ENCODE data around the gene CARD14. TPM values are rescaled to one million over a fixed set of nuclear protein-coding genes. Genes with fewer than 3 reads are reported as not detected.

Gene CARD14
- total RNA-seq, 1 donor from 2014 or later = 5.4 TPM

- Mint-ChIP-seq H3K27ac (no peak overlapping the region), H3K27me3 (ENCODE audit: low read depth) (no peaks in the 10 kb centered on the region), H3K4me1 (peaks cover 16% of the 10 kb centered on the region), H3K9me3 (no peaks in the 10 kb centered on the region), H3K4me3 (no peak overlapping the region), H3K36me3 (peaks cover 3% of the 10 kb centered on the region)
- no peak for DNase-seq (ENCODE audit: low spot score in 2 of 2, unreplicated experiment in 2 of 2)
- no peak for TF ChIP-seq CTCF (IDR thresholded peaks at IDR 0.05; ENCODE audit: unreplicated experiment)
Measured at GRCh38 chr17:80217703-80218362, 48.0 kb downstream of the CARD14 start.

GRCh38 chr17:80218391-80218790 is 48.6 kb downstream of the CARD14 start:
- Mint-ChIP-seq H3K27me3 (ENCODE audit: low read depth) (no peaks in the 10 kb centered on the region), H3K27ac (peak overlapping the region; percentile 91), H3K9me3 (no peaks in the 10 kb centered on the region), H3K36me3 (peaks cover 8% of the 10 kb centered on the region), H3K4me3 (peak overlapping the region; percentile 89), H3K4me1 (peaks cover 16% of the 10 kb centered on the region)
- TF ChIP-seq CTCF (IDR thresholded peaks at IDR 0.05; ENCODE audit: unreplicated experiment) = no peak
- no peak for DNase-seq (ENCODE audit: low spot score in 2 of 2, unreplicated experiment in 2 of 2)

GRCh38 chr17:80219013-80219762 is 49.4 kb downstream of the CARD14 start:
- no peaks in the 10 kb centered on the region for H3K27me3 Mint-ChIP-seq (ENCODE audit: low read depth)
- H3K4me3 Mint-ChIP-seq = peak overlapping the region; percentile 89

GRCh38 chr17:80219763-80220053 is 49.9 kb downstream of the CARD14 start:
- peaks cover 9% of the 10 kb centered on the region for H3K36me3 Mint-ChIP-seq
- peak overlapping the region; percentile 91 for H3K27ac Mint-ChIP-seq
- H3K9me3 Mint-ChIP-seq = no peaks in the 10 kb centered on the region
- no peak for TF ChIP-seq CTCF (IDR thresholded peaks at IDR 0.05; ENCODE audit: unreplicated experiment)
- peak overlapping the region; percentile 89 for H3K4me3 Mint-ChIP-seq
- H3K27me3 Mint-ChIP-seq (ENCODE audit: low read depth) = no peaks in the 10 kb centered on the region
- peaks cover 16% of the 10 kb centered on the region for H3K4me1 Mint-ChIP-seq
- DNase-seq (ENCODE audit: low spot score in 2 of 2, unreplicated experiment in 2 of 2) = peak in 1 of 2 experiments; percentile 46

More at GRCh38 chr17:80219013-80219762, 49.4 kb downstream of the CARD14 start:
- peaks cover 16% of the 10 kb centered on the region for H3K4me1 Mint-ChIP-seq
- H3K36me3 Mint-ChIP-seq = peaks cover 9% of the 10 kb centered on the region
- H3K9me3 Mint-ChIP-seq = no peaks in the 10 kb centered on the region
- peak; percentile 53 to 79 for DNase-seq (ENCODE audit: low spot score in 2 of 2, unreplicated experiment in 2 of 2)
- no peak for TF ChIP-seq CTCF (IDR thresholded peaks at IDR 0.05; ENCODE audit: unreplicated experiment)
- H3K27ac Mint-ChIP-seq = peak overlapping the region; percentile 91

GRCh38 chr17:80220054-80220735 is 50.4 kb downstream of the CARD14 start, which contains the start of the genes SGSH and SLC26A11:
SGSH (minus strand) TSS chr17:80220333; CDS start chr17:80220313, 20 bp downstream.
SLC26A11 (plus strand) TSS chr17:80220427; CDS start chr17:80221561, 1,134 bp downstream.
- Mint-ChIP-seq H3K27me3 (ENCODE audit: low read depth) (no peaks in the 10 kb centered on the region), H3K27ac (peak within 1 kb of the TSS; percentile 91), H3K36me3 (peaks cover 9% of the 10 kb centered on the region), H3K9me3 (no peaks in the 10 kb centered on the region), H3K4me3 (peak within 1 kb of the TSS; percentile 89), H3K4me1 (peaks cover 17% of the 10 kb centered on the region)
- peak; percentile 82 for DNase-seq (ENCODE audit: low spot score in 2 of 2, unreplicated experiment in 2 of 2)
- TF ChIP-seq CTCF (IDR thresholded peaks at IDR 0.05; ENCODE audit: unreplicated experiment) = no peak

Data from mesothelial cell of epicardium (in vitro differentiated cells).